ENCODE measurements around the gene COX4I1. TPM values are rescaled to one million over a fixed set of nuclear protein-coding genes. Genes with fewer than 3 reads are reported as not detected.

COX4I1 gene
- total RNA-seq, 1 donor from 2014 or later: 459 TPM

DNA sequence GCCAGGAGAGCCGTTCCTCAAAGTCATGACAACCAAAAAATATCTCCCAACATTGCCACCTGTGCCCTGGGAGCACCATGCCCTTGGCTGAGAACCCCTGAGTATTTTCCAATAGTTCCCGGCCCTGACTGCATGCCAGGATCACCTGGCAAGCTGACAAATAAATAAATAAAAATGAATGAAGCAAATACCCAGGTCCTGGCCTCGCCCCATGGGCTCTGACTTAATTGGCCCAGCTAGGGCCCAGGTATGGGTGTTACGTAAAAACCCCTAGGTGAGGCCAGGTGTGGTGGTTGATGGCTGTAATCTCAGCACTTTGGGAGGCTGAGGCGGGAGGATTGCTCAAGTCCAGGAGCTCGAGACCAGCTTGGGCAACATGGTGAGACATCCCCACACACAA lies 45.9 kb upstream of the COX4I1 start:
- H3K4me1 ChIP-seq (ENCODE audit: insufficient read depth, low read length): peaks cover 41% of the 10 kb centered on the region
- no peaks in the 10 kb centered on the region for H3K36me3 ChIP-seq (ENCODE audit: insufficient read depth, low read length)
- Mint-ChIP-seq H3K4me1 (ENCODE audit: low read depth, unreplicated experiment) (peaks cover 22% of the 10 kb centered on the region), H3K4me3 (ENCODE audit: unreplicated experiment) (no peak overlapping the region), H3K9me3 (ENCODE audit: unreplicated experiment) (no peaks in the 10 kb centered on the region), H3K27ac (ENCODE audit: unreplicated experiment) (no peak overlapping the region), H3K27me3 (ENCODE audit: low read depth, unreplicated experiment) (peaks cover 12% of the 10 kb centered on the region), H3K36me3 (ENCODE audit: low read depth, unreplicated experiment) (no peaks in the 10 kb centered on the region)
- FAIRE-seq: no peak
- TF ChIP-seq EZH2 (IDR thresholded peaks at IDR 0.05; ENCODE audit: insufficient read depth, low read length): no peak
- TF ChIP-seq, protein P1, sequence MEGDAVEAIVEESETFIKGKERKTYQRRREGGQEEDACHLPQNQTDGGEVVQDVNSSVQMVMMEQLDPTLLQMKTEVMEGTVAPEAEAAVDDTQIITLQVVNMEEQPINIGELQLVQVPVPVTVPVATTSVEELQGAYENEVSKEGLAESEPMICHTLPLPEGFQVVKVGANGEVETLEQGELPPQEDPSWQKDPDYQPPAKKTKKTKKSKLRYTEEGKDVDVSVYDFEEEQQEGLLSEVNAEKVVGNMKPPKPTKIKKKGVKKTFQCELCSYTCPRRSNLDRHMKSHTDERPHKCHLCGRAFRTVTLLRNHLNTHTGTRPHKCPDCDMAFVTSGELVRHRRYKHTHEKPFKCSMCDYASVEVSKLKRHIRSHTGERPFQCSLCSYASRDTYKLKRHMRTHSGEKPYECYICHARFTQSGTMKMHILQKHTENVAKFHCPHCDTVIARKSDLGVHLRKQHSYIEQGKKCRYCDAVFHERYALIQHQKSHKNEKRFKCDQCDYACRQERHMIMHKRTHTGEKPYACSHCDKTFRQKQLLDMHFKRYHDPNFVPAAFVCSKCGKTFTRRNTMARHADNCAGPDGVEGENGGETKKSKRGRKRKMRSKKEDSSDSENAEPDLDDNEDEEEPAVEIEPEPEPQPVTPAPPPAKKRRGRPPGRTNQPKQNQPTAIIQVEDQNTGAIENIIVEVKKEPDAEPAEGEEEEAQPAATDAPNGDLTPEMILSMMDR (IDR thresholded peaks at IDR 0.05; ENCODE audit: insufficient read depth, low read depth, low read length): no peak
- no peaks in the 10 kb centered on the region for H3K9me3 ChIP-seq (ENCODE audit: insufficient read depth, low read depth, low read length)
- H2AFZ ChIP-seq (ENCODE audit: low read depth, low read length): no peak overlapping the region
- H3K79me2 ChIP-seq (ENCODE audit: insufficient read depth, low read length): peaks cover 5% of the 10 kb centered on the region
- DNase-seq (ENCODE audit: low read depth): no peak
- H3K9ac ChIP-seq (ENCODE audit: low read length): no peak overlapping the region
- no peaks in the 10 kb centered on the region for H3K27me3 ChIP-seq (ENCODE audit: insufficient read depth, low read length)
- H4K20me1 ChIP-seq (ENCODE audit: insufficient read depth, low read length): peaks cover 7% of the 10 kb centered on the region
- H3K4me2 ChIP-seq (ENCODE audit: low read length): no peak overlapping the region
- no peak overlapping the region for H3K27ac ChIP-seq (ENCODE audit: low read depth, low read length)
- H3K4me3 ChIP-seq (ENCODE audit: insufficient read depth, low read depth, low read length): no peak overlapping the region

DNA sequence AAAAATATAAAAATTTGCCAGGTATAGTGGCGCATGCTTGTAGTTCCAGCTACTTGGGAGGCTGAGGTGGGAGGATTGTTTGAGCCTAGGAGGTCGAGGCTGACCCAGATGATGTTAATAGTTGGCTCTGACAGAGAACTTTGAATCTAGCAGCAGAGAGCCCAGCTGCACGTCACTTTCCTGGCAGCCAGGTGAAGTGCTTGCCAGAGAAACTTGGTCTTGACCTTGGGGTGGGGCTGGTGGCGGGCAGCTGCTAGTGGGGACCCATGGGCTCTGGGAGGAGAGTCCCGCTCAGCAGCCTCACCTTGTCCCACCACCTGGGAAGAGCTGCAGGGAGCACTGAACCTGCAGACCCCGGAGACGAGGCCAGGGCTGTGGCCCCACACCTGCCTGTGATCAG lies 45.5 kb upstream of the COX4I1 start:
- Mint-ChIP-seq H3K27ac (ENCODE audit: unreplicated experiment) (no peak overlapping the region), H3K4me3 (ENCODE audit: unreplicated experiment) (no peak overlapping the region), H3K36me3 (ENCODE audit: low read depth, unreplicated experiment) (no peaks in the 10 kb centered on the region), H3K27me3 (ENCODE audit: low read depth, unreplicated experiment) (peaks cover 15% of the 10 kb centered on the region), H3K4me1 (ENCODE audit: low read depth, unreplicated experiment) (peaks cover 22% of the 10 kb centered on the region), H3K9me3 (ENCODE audit: unreplicated experiment) (no peaks in the 10 kb centered on the region)
- H3K4me2 ChIP-seq (ENCODE audit: low read length): no peak overlapping the region
- no peak overlapping the region for H3K27ac ChIP-seq (ENCODE audit: low read depth, low read length)
- no peak for DNase-seq (ENCODE audit: low read depth)
- H3K27me3 ChIP-seq (ENCODE audit: insufficient read depth, low read length): no peaks in the 10 kb centered on the region
- H3K9me3 ChIP-seq (ENCODE audit: insufficient read depth, low read depth, low read length): no peaks in the 10 kb centered on the region
- no peak overlapping the region for H3K9ac ChIP-seq (ENCODE audit: low read length)
- TF ChIP-seq, protein P1 (IDR thresholded peaks at IDR 0.05; ENCODE audit: insufficient read depth, low read depth, low read length): no peak
- TF ChIP-seq EZH2 (IDR thresholded peaks at IDR 0.05; ENCODE audit: insufficient read depth, low read length): no peak
- no peak overlapping the region for H2AFZ ChIP-seq (ENCODE audit: low read depth, low read length)
- H4K20me1 ChIP-seq (ENCODE audit: insufficient read depth, low read length): peaks cover 7% of the 10 kb centered on the region
- H3K4me1 ChIP-seq (ENCODE audit: insufficient read depth, low read length): peaks cover 41% of the 10 kb centered on the region
- H3K4me3 ChIP-seq (ENCODE audit: insufficient read depth, low read depth, low read length): no peak overlapping the region
- H3K36me3 ChIP-seq (ENCODE audit: insufficient read depth, low read length): no peaks in the 10 kb centered on the region
- FAIRE-seq: no peak
- H3K79me2 ChIP-seq (ENCODE audit: insufficient read depth, low read length): peaks cover 5% of the 10 kb centered on the region

DNA sequence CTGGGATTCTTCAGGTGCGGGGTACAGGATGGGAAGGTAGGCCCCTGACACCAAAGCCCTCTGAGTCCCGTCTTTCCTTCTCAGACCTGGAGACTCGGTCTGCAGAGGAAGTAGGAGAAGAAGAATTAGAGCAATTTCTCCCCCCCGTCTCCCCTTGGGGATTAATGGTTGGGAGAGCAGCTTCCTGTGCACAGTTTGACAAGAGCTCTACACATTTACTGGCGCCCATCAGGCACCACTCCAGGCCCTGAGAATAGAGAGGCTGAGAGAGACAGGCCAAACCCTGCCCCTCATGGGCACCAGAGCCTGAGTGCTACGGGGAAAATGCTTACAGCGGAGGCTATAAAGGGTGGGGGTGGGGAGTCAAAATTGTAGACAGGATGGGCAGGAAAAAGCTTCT lies 45.1 kb upstream of the COX4I1 start:
- Histone ChIP-seq H3K9ac (ENCODE audit: low read length) (no peak overlapping the region), H3K9me3 (ENCODE audit: insufficient read depth, low read depth, low read length) (no peaks in the 10 kb centered on the region), H3K4me3 (ENCODE audit: insufficient read depth, low read depth, low read length) (no peak overlapping the region), H3K36me3 (ENCODE audit: insufficient read depth, low read length) (no peaks in the 10 kb centered on the region), H3K79me2 (ENCODE audit: insufficient read depth, low read length) (peaks cover 5% of the 10 kb centered on the region), H3K4me2 (ENCODE audit: low read length) (no peak overlapping the region), H4K20me1 (ENCODE audit: insufficient read depth, low read length) (peaks cover 6% of the 10 kb centered on the region), H2AFZ (ENCODE audit: low read depth, low read length) (no peak overlapping the region), H3K27ac (ENCODE audit: low read depth, low read length) (no peak overlapping the region), H3K27me3 (ENCODE audit: insufficient read depth, low read length) (no peaks in the 10 kb centered on the region), H3K4me1 (ENCODE audit: insufficient read depth, low read length) (peaks cover 41% of the 10 kb centered on the region)
- Mint-ChIP-seq H3K4me3 (ENCODE audit: unreplicated experiment) (no peak overlapping the region), H3K36me3 (ENCODE audit: low read depth, unreplicated experiment) (no peaks in the 10 kb centered on the region), H3K27ac (ENCODE audit: unreplicated experiment) (no peak overlapping the region), H3K27me3 (ENCODE audit: low read depth, unreplicated experiment) (peaks cover 19% of the 10 kb centered on the region), H3K9me3 (ENCODE audit: unreplicated experiment) (no peaks in the 10 kb centered on the region), H3K4me1 (ENCODE audit: low read depth, unreplicated experiment) (peaks cover 22% of the 10 kb centered on the region)
- TF ChIP-seq, protein P1 (IDR thresholded peaks at IDR 0.05; ENCODE audit: insufficient read depth, low read depth, low read length): no peak
- TF ChIP-seq EZH2 (IDR thresholded peaks at IDR 0.05; ENCODE audit: insufficient read depth, low read length): no peak
- FAIRE-seq (no peak), DNase-seq (ENCODE audit: low read depth) (no peak)

Data from astrocyte (in vitro differentiated cells and primary cell).